Prostate gland (tissue), 2 donors: ENCODE data around the gene GNAT3.

Source experiments
- CTCF ChIP-seq, 4 experiments: fragments of 200-600 bp in 2 of 4; fragments of 450-650 bp in 2 of 4; sonication (generic) in 2 of 4; IDR thresholded peaks; 1 replicate in 3 of 4; 2 replicates in 1 of 4; pipeline ENCODE4 v1.5.1; 2016 to 2019; ENCODE audit warnings: antibody characterized with exemption in 4 of 4, mild to moderate bottlenecking in 2 of 4, moderate library complexity in 2 of 4
- POLR2A ChIP-seq: fragments of 450-650 bp; IDR thresholded peaks from one replicate; pipeline ENCODE4 v1.6.1; 2016; ENCODE audit warnings: antibody characterized with exemption, mild to moderate bottlenecking
- POLR2AphosphoS5 ChIP-seq: sonication (generic); formaldehyde crosslinking; IDR thresholded peaks from one replicate; pipeline ENCODE4 v1.6.1; 2017; ENCODE audit warnings: antibody characterized with exemption

GRCh38 chr7:80528689-80529088 is 16.8 kb upstream of the GNAT3 start:
- TF ChIP-seq POLR2AphosphoS5 (no peak), POLR2A (no peak), CTCF (IDR thresholded peaks at IDR 0.05) (no peak)
